ENCODE measurements around the gene GPR146.

The GPR146 gene

GRCh38 chr7:1027242-1028043, 16.9 kb upstream of the GPR146 start:
- DNase-seq (ENCODE audit: low read depth in 2 of 2): peak; percentile 48 to 55
- H3K4me3 ChIP-seq (replicated peaks in 1 of 2; ENCODE audit: low read depth in 2 of 2, low read length in 2 of 2): peak overlapping the region; percentile 53 to 64
- no peak for TF ChIP-seq CTCF (IDR thresholded peaks at IDR 0.05; ENCODE audit: low read depth, low read length)

GRCh38 chr7:1028044-1028770, 16.1 kb upstream of the GPR146 start:
- H3K4me3 ChIP-seq (replicated peaks in 1 of 2; ENCODE audit: low read depth in 2 of 2, low read length in 2 of 2): peak overlapping the region; percentile 53 to 64
- TF ChIP-seq CTCF (IDR thresholded peaks at IDR 0.05; ENCODE audit: low read depth, low read length): no peak
- DNase-seq (ENCODE audit: low read depth in 2 of 2): peak; percentile 86 to 91

GRCh38 chr7:1028775-1029636, 15.3 kb upstream of the GPR146 start:
- TF ChIP-seq CTCF (IDR thresholded peaks at IDR 0.05; ENCODE audit: low read depth, low read length): no peak
- H3K4me3 ChIP-seq (replicated peaks in 1 of 2; ENCODE audit: low read depth in 2 of 2, low read length in 2 of 2): peak overlapping the region; percentile 21 to 64
- peak; percentile 94 for DNase-seq (ENCODE audit: low read depth in 2 of 2)

- H3K4me3 ChIP-seq (replicated peaks in 1 of 2; ENCODE audit: low read depth in 2 of 2, low read length in 2 of 2): no peak overlapping the region
- no peak for TF ChIP-seq CTCF (IDR thresholded peaks at IDR 0.05; ENCODE audit: low read depth, low read length)
- DNase-seq (ENCODE audit: low read depth in 2 of 2): no peak
Measured at GRCh38 chr7:1029637-1030443, 14.5 kb upstream of the GPR146 start.

GRCh38 chr7:1030444-1031070, 13.8 kb upstream of the GPR146 start:
- H3K4me3 ChIP-seq (replicated peaks in 1 of 2; ENCODE audit: low read depth in 2 of 2, low read length in 2 of 2): no peak overlapping the region
- no peak for DNase-seq (ENCODE audit: low read depth in 2 of 2)
- TF ChIP-seq CTCF (IDR thresholded peaks at IDR 0.05; ENCODE audit: low read depth, low read length): no peak
